K562 (cell line): ENCODE measurements around the gene CCDC194. TPM values are rescaled to one million over a fixed set of nuclear protein-coding genes. Genes with fewer than 3 reads are reported as not detected.

ENCODE experiments used
- BRD9 ChIP-seq: fragments of 450-650 bp; IDR thresholded peaks from 2 replicates; pipeline ENCODE4 v1.6.1; 2018; ENCODE audit warnings: low read depth; ENCODE audit not compliant: partially characterized antibody
- C11orf30 ChIP-seq: fragments of 450-650 bp; IDR thresholded peaks from 2 replicates; pipeline ENCODE4 v1.6.1; 2016; ENCODE audit warnings: low read depth, mild to moderate bottlenecking
- CHD2 ChIP-seq: IDR thresholded peaks from 2 replicates; pipeline ENCODE4 v1.6.1; 2011; ENCODE audit warnings: low read depth, low read length
- ELK3 ChIP-seq: fragments of 450-650 bp; formaldehyde crosslinking; IDR thresholded peaks from 2 replicates; pipeline ENCODE4 v1.4.0; 2020; ENCODE audit warnings: mild to moderate bottlenecking
- GATA2 ChIP-seq: sonication (generic); formaldehyde crosslinking; IDR thresholded peaks from 2 replicates; pipeline ENCODE4 v1.4.0; 2020; ENCODE audit warnings: mild to moderate bottlenecking, missing genetic modification reagents
- HIVEP1 ChIP-seq: fragments of 250-450 bp; sonication (Bioruptor Pico); IDR thresholded peaks from 2 replicates; pipeline ENCODE4 v1.4.0; 2020; ENCODE audit warnings: mild to moderate bottlenecking
- JUN ChIP-seq, 2 experiments: sonication (generic) in 1 of 2; formaldehyde crosslinking in 1 of 2; IDR thresholded peaks; 2 replicates each; pipeline versions ENCODE4 v1.6.1 to v1.8.0; 2012 to 2022; ENCODE audit warnings: borderline replicate concordance in 2 of 2, mild to moderate bottlenecking in 2 of 2, improper control_type of control experiment in 1 of 2, low read depth in 1 of 2, low read length in 1 of 2, missing genetic modification reagents in 1 of 2
- KAT2B ChIP-seq: IDR thresholded peaks from one replicate; pipeline ENCODE4 v1.6.1; 2012; ENCODE audit warnings: low read depth, mild to moderate bottlenecking, control low read depth, inconsistent platforms, low read length, moderate library complexity
- KLF10 ChIP-seq: fragments of 250-450 bp; sonication (Bioruptor Pico); IDR thresholded peaks from 2 replicates; pipeline ENCODE4 v1.6.1; 2021; ENCODE audit warnings: matching md5 sums
- MECOM ChIP-seq: fragments of 250-450 bp; sonication (Bioruptor Pico); IDR thresholded peaks from 2 replicates; pipeline ENCODE4 v1.8.0; 2022; ENCODE audit warnings: inconsistent platforms
- MNT ChIP-seq, 2 experiments: fragments of 450-650 bp; conservative IDR thresholded peaks; 2 replicates each; pipeline ENCODE4 v1.6.1; 2017; ENCODE audit warnings: mild to moderate bottlenecking in 2 of 2, moderate library complexity in 2 of 2
- NR0B1 ChIP-seq: fragments of 450-650 bp; IDR thresholded peaks from one replicate; pipeline ENCODE4 v1.6.1; 2018; ENCODE audit warnings: mild to moderate bottlenecking, moderate library complexity; ENCODE audit not compliant: partially characterized antibody
- PHF21A ChIP-seq: fragments of 450-650 bp; IDR thresholded peaks from 2 replicates; pipeline ENCODE4 v1.6.1; 2017; ENCODE audit warnings: low read depth, borderline replicate concordance
- SMARCA5 ChIP-seq: fragments of 450-650 bp; IDR thresholded peaks from 2 replicates; pipeline ENCODE4 v1.6.1; 2016
- SMC3 ChIP-seq: conservative IDR thresholded peaks from 2 replicates; pipeline ENCODE4 v1.6.1; 2011; ENCODE audit warnings: low read depth, low read length, improper control_type of control experiment; ENCODE audit not compliant: insufficient read depth
- SP2 ChIP-seq: IDR thresholded peaks from 2 replicates; pipeline ENCODE4 v1.6.1; 2011; ENCODE audit warnings: mild to moderate bottlenecking, low read depth, low read length, moderate library complexity; ENCODE audit not compliant: poor library complexity, severe bottlenecking; ENCODE audit errors: extremely low read depth
- TBL1XR1 ChIP-seq, 2 experiments: IDR thresholded peaks; 2 replicates each; pipeline ENCODE4 v1.6.1; 2012; ENCODE audit warnings: improper control_type of control experiment in 2 of 2, low read length in 2 of 2, mild to moderate bottlenecking in 1 of 2
- TCF15 ChIP-seq: fragments of 250-450 bp; sonication (Bioruptor Pico); IDR thresholded peaks from 2 replicates; pipeline ENCODE4 v1.8.0; 2022; ENCODE audit warnings: moderate library complexity, mild to moderate bottlenecking, inconsistent platforms
- TCF7L2 ChIP-seq: fragments of 150-350 bp; IDR thresholded peaks from 2 replicates; pipeline ENCODE4 v1.6.1; 2016; ENCODE audit warnings: low read depth, mild to moderate bottlenecking, low read length, moderate library complexity
- ZBTB17 ChIP-seq: fragments of 450-650 bp; formaldehyde crosslinking; IDR thresholded peaks from 2 replicates; pipeline ENCODE4 v1.4.0; 2020; ENCODE audit warnings: mild to moderate bottlenecking
- ZFP91 ChIP-seq: sonication (generic); formaldehyde crosslinking; IDR thresholded peaks from 2 replicates; pipeline ENCODE4 v1.8.0; 2022; ENCODE audit warnings: mild to moderate bottlenecking, missing genetic modification reagents
- ZKSCAN8 ChIP-seq: fragments of 200-800 bp; sonication (Bioruptor generic); IDR thresholded peaks from 2 replicates; pipeline ENCODE4 v1.6.1; 2016; ENCODE audit warnings: missing genetic modification characterization, missing compliant biosample characterization
- ZNF57 ChIP-seq: fragments of 450-650 bp; formaldehyde crosslinking; IDR thresholded peaks from 2 replicates; pipeline ENCODE4 v1.4.0; 2020; ENCODE audit warnings: mild to moderate bottlenecking, moderate library complexity
- ZNF830 ChIP-seq: fragments of 250-450 bp; sonication (Bioruptor Pico); IDR thresholded peaks from 2 replicates; pipeline ENCODE4 v1.5.0; 2021; ENCODE audit warnings: mild to moderate bottlenecking
- polyA plus RNA-seq, 8 experiments: library from polyadenylated mRNA; depleted of rRNA in 4 of 8; stranded (reverse) in 5 of 8; unstranded in 3 of 8; fragments of >200 nt; fragmentation: Nextera tagmentation in 2 of 8; fragmentation: Illumina TruSeq in 1 of 8; extraction: Ambion mirVana in 2 of 8; extraction: Trizol in 1 of 8; gene quantifications; 2 replicates each; pipeline versions ENCODE4 v1.2.1 to v1.2.3, GENCODE V29; 2011 to 2014; ENCODE audit warnings: inconsistent platforms in 1 of 8, missing spikeins in 1 of 8
- total RNA-seq, 7 experiments: library from RNA; depleted of rRNA in 6 of 7; stranded (reverse); fragments of >200 nt in 6 of 7; fragmentation: Illumina TruSeq in 2 of 7; extraction: Trizol in 2 of 7; gene quantifications; 2 replicates each; pipeline versions ENCODE4 v1.2.1 to v1.2.3, GENCODE V29; 2011 to 2021; ENCODE audit warnings: low replicate concordance in 1 of 7

Gene CCDC194
- total and polyA plus RNA-seq, 9 of the 15 experiments (the other 6 are each of a cell fraction or from before 2014, with no cell fraction given) = 0.13 to 1.3 (median 0.39) TPM; not detected in 3

GRCh38 chr19:17351815-17352435 lies 42.1 kb downstream of the CCDC194 start (continued):
- TF ChIP-seq HIVEP1 = no peak
- no peak for TF ChIP-seq C11orf30
- peak; percentile 47; the same call in 1 of the 2 replicates for TF ChIP-seq SMARCA5
- no peak for TF ChIP-seq ZNF57 (CRISPR knock-in tag)
- TF ChIP-seq KAT2B = no peak
- no peak for TF ChIP-seq TCF15 (CRISPR knock-in tag)
- no peak for TF ChIP-seq CHD2
- TF ChIP-seq ZNF830 (CRISPR knock-in tag) = no peak
- TF ChIP-seq MNT (conservative IDR thresholded peaks at IDR 0.05) = no peak
- TF ChIP-seq JUN (IDR thresholded peaks at IDR 0.05; ENCODE audit: borderline replicate concordance, low read depth, low read length) = no peak
- TF ChIP-seq JUN (CRISPR knock-in tag; IDR thresholded peaks at IDR 0.05; ENCODE audit: borderline replicate concordance) = peak; percentile 95
- no peak for TF ChIP-seq GATA2
- no peak for TF ChIP-seq BRD9
- TF ChIP-seq ZKSCAN8 = no peak
- no peak for TF ChIP-seq ELK3 (CRISPR knock-in tag)
- TF ChIP-seq ZFP91 (CRISPR knock-in tag) = no peak; the same call in none of the 2 replicates
- no peak for TF ChIP-seq TCF7L2
- TF ChIP-seq MECOM (CRISPR knock-in tag) = no peak
- TF ChIP-seq TBL1XR1 (IDR thresholded peaks at IDR 0.05; ENCODE audit: low read length in 2 of 2) = peak in 1 of 2 experiments; percentile 88; a peak in 2 of 4 replicates
- TF ChIP-seq SP2 = no peak
- no peak for TF ChIP-seq NR0B1
- TF ChIP-seq SMC3 = no peak
- TF ChIP-seq KLF10 (CRISPR knock-in tag) = no peak
- no peak for TF ChIP-seq ZBTB17 (CRISPR knock-in tag)
- no peak for TF ChIP-seq PHF21A
